Effector memory CD8-positive, alpha-beta T cell (primary cell): Measurements from ENCODE around the gene NDUFV2.
A peak's percentile ranks its signal among the peaks of the same experiment; 100 is the strongest.
"Not testable (repeated sequence)": the region's sequence is repeated elsewhere in the genome, so short reads cannot be mapped to it uniquely, and the experiment has no call there.

Experiments used
- ATAC-seq: fragments of 150-1000 bp; cut with Tn5 transposase; replicated peaks from 2 replicates; pipeline ENCODE4 v1.10.0; 2021; ENCODE audit warnings: mild to moderate bottlenecking, moderate library complexity
- DNase-seq, 3 experiments: peaks; one replicate each; pipeline ENCODE4 v3.0.0; 2021
- H3K27ac Mint-ChIP-seq, 2 donors: one replicate each; pipeline ENCODE4 v1.8.0; 2022; ENCODE audit warnings: mild to moderate bottlenecking in 2 of 2, mixed read lengths in 2 of 2, moderate library complexity in 2 of 2
- H3K27me3 Mint-ChIP-seq, 2 donors: one replicate each; pipeline ENCODE4 v1.8.0; 2022; ENCODE audit warnings: mixed read lengths in 2 of 2
- H3K36me3 Mint-ChIP-seq: one replicate; pipeline ENCODE4 v1.8.0; 2022; ENCODE audit warnings: mild to moderate bottlenecking, moderate library complexity, mixed read lengths; ENCODE audit not compliant: insufficient read depth
- H3K4me1 Mint-ChIP-seq, 2 donors: one replicate each; pipeline ENCODE4 v1.8.0; 2022; ENCODE audit warnings: low read depth in 2 of 2, mixed read lengths in 2 of 2
- H3K4me3 Mint-ChIP-seq, 2 donors: one replicate each; pipeline ENCODE4 v1.8.0; 2022; ENCODE audit warnings: mild to moderate bottlenecking in 2 of 2, mixed read lengths in 2 of 2, moderate library complexity in 2 of 2
- H3K9me3 Mint-ChIP-seq, 2 donors: one replicate each; pipeline ENCODE4 v1.8.0; 2022; ENCODE audit warnings: mixed read lengths in 2 of 2

The NDUFV2 gene

DNA sequence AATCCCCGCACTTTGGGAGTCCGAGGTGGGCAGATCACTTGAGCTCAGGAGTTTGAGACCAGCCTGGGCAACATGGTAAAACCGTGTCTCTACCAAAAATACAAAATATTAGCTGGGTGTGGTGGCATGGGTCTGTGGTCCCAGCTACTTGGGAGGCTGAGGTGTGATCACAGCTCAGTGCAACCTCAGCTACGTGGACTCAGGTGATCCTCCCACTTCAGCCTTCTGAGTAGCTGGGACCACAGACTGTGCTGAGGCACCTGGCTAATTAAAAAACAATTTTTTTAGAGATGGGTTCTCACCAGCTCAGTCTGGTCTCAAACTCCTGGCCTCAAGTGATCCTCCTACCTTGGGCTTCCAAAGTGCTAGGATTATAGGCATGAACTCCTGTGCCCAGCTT, 57.5 kb downstream of the NDUFV2 start:
- peaks cover 13% of the 10 kb centered on the region for H3K36me3 Mint-ChIP-seq

DNA sequence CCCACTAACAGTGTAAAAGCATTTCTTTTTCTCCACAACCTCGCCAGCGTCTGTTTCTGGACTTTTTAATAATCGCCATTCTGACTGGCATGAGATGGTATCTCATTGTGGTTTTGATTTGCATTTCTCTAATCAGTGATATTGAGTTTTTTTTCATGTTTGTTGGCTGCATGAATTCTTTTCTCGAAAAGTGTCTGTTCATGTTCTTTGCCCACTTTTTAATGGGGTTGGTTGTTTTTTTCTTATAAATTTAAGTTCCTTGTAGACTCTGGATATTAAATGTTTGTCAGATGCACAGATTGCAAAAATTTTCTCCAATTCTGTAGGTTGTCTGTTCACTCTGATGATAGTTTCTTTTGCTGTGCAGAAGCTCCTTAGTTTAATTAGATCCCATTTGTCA, 60.2 kb downstream of the NDUFV2 start:
- H3K27ac Mint-ChIP-seq, H3K27me3 Mint-ChIP-seq, DNase-seq, ATAC-seq: not testable (repeated sequence)
- Mint-ChIP-seq H3K36me3 (peaks cover 13% of the 10 kb centered on the region), H3K4me1 (peaks cover 36 to 56% of the 10 kb centered on the region in 2 donors), H3K4me3 (peak overlapping the region in 1 of 2 donors; percentile 20), H3K9me3 (peaks cover 11 to 20% of the 10 kb centered on the region in 2 donors)

More for the DNA sequence above, 57.5 kb downstream of the NDUFV2 start:
- peaks cover 42 to 72% of the 10 kb centered on the region in 2 donors for H3K4me1 Mint-ChIP-seq
- peak overlapping the region in 1 of 2 donors; percentile 36 for H3K27ac Mint-ChIP-seq
- peak overlapping the region in 1 of 2 donors; percentile 15 for H3K4me3 Mint-ChIP-seq
- peaks cover 10 to 17% of the 10 kb centered on the region in 2 donors for H3K9me3 Mint-ChIP-seq
- DNase-seq: no peak
- peak; percentile 87 for ATAC-seq
- no peaks in the 10 kb centered on the region for H3K27me3 Mint-ChIP-seq

- peak overlapping the region in 1 of 2 donors; percentile 16 for H3K4me3 Mint-ChIP-seq
- H3K4me1 Mint-ChIP-seq: peaks cover 39 to 55% of the 10 kb centered on the region in 2 donors
- H3K9me3 Mint-ChIP-seq: peaks cover 11 to 20% of the 10 kb centered on the region in 2 donors
- peaks cover 16% of the 10 kb centered on the region for H3K36me3 Mint-ChIP-seq
- peak overlapping the region in 1 of 2 donors; percentile 36 for H3K27ac Mint-ChIP-seq
- not testable (repeated sequence) for H3K27me3 Mint-ChIP-seq, DNase-seq, ATAC-seq
Measured at GRCh38 chr18:9164149-9164548, 61.6 kb downstream of the NDUFV2 start.

DNA sequence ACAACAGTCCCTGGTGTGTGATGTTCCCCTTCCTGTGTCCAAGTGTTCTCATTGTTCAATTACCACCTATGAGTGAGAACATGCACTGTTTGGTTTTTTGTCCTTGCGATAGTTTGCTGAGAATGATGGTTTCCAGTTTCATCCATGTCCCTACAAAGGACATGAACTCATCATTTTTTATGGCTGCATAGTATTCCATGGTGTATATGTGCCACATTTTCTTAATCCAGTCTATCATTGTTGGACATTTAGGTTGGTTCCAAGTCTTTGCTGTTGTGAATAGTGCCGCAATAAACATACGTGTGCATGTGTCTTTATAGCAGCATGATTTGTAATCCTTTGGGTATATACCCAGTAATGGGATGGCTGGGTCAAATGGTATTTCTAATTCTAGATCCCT, 63.4 kb downstream of the NDUFV2 start:
- H3K4me1 Mint-ChIP-seq: peaks cover 48 to 64% of the 10 kb centered on the region in 2 donors
- not testable (repeated sequence) for H3K27me3 Mint-ChIP-seq

DNA sequence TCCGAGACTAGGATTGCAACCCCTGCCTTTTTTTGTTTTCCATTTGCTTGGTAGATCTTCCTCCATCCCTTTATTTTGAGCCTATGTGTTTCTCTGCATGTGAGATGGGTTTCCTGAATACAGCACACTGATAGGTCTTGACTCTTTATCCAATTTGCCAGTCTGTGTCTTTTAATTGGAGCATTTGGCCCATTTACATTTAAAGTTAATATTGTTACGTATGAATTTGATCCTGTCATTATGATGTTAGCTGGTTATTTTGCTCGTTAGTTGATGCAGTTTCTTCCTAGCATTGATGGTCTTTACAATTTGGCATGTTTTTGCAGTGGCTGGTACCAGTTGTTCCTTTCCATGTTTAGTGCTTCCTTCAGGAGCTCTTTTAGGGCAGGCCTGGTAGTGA, 67.0 kb downstream of the NDUFV2 start:
- not testable (repeated sequence) for H3K27me3 Mint-ChIP-seq, H3K9me3 Mint-ChIP-seq, DNase-seq, ATAC-seq
- peak overlapping the region; percentile 62 to 66 for H3K27ac Mint-ChIP-seq
- H3K4me1 Mint-ChIP-seq: peaks cover 55 to 68% of the 10 kb centered on the region in 2 donors
- peak overlapping the region; percentile 43 to 52 for H3K4me3 Mint-ChIP-seq
- H3K36me3 Mint-ChIP-seq: peaks cover 20% of the 10 kb centered on the region

More for the DNA sequence above, 63.4 kb downstream of the NDUFV2 start:
- DNase-seq, H3K4me3 Mint-ChIP-seq, ATAC-seq, H3K36me3 Mint-ChIP-seq, H3K27ac Mint-ChIP-seq: not testable (repeated sequence)
- peaks cover 11 to 20% of the 10 kb centered on the region in 2 donors for H3K9me3 Mint-ChIP-seq

DNA sequence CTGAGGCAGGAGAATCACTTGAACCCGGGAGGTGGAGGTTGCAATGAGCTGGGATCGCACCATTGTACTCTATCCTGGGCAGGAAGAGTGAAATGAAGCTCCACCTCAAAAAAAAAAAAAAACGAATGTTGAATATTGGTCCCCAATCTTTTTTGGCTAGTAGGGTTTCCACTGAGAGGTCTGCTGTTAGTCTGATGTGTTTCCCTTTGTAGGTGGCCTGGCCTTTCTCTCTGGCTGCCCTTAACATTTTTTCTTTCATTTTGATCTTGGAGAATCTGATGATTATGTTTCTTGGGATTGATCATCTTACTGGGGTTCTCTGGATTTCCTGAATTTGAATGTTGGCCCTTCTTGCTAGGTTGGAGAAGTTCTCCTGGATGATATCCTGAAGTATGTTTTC, 69.4 kb downstream of the NDUFV2 start:
- Mint-ChIP-seq H3K4me3 (peak overlapping the region; percentile 43), H3K4me1 (peaks cover 54 to 73% of the 10 kb centered on the region in 2 donors), H3K27ac (peak overlapping the region in 1 of 2 donors; percentile 49), H3K36me3 (peaks cover 34% of the 10 kb centered on the region)
- not testable (repeated sequence) for DNase-seq, H3K9me3 Mint-ChIP-seq, ATAC-seq, H3K27me3 Mint-ChIP-seq

DNA sequence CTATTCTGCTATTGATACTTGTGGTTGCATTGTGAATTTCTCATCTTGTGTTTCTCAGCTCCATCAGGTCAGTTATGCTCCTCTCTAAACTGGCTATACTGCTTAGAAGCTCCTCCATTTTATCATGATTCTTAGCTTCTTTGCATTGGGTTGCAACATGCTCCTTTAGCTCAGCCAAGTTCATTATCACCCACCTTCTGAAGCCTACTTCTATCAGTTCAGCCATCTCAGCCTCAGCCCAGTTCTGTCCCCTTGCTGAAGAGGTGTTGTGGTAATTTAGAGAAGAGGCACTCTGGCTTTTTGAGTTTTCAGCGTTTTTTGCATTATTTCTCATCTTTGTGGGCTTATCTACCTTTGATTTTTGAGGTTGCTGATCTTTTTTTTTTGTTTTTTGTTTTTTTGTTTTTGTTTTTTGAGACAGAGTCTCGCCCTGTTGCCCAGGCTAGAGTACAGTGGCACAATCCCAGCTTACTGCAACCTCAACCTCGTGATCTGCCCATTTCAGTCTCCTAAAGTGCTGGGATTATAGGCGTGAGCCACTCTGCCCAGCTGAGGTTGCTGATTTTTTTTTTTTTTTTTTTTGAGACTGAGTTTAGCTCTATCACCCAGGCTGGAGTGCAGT, 70.1 kb downstream of the NDUFV2 start:
- Mint-ChIP-seq H3K36me3 (peaks cover 35% of the 10 kb centered on the region), H3K27me3 (no peaks in the 10 kb centered on the region), H3K4me1 (peaks cover 56 to 76% of the 10 kb centered on the region in 2 donors), H3K4me3 (peak overlapping the region; percentile 43), H3K27ac (peak overlapping the region in 1 of 2 donors; percentile 75), H3K9me3 (no peaks in the 10 kb centered on the region)
- ATAC-seq: no peak
- no peak for DNase-seq

DNA sequence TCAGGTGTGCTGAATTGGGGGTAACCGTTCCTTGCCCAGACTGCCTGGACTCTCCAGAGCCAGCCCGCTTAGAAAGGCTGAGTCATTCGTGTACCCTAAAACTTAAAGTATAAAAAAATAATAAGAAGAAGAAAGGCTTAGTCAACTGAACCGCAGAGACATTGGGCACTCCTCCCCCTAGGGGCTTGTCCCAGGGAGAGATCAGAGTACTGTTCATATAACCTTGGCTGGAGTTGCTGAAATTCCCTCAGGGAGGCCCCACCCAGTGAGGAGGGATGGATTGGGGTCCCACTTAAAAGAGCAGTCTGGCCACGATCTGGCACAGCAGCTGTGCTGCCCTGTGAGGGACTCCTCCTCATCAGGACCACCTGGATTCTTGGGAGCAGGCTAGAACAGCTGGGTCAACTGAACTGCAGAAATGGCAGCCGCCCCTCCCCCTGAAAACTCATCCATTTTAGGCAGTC, 71.3 kb downstream of the NDUFV2 start:
- ATAC-seq (peak; percentile 43), DNase-seq (no peak)
- Mint-ChIP-seq H3K27ac (peak overlapping the region; percentile 63 to 75), H3K36me3 (peaks cover 32% of the 10 kb centered on the region), H3K4me3 (peak overlapping the region in 1 of 2 donors; percentile 43), H3K4me1 (peaks cover 53 to 75% of the 10 kb centered on the region in 2 donors), H3K9me3 (no peaks in the 10 kb centered on the region), H3K27me3 (no peaks in the 10 kb centered on the region)

GRCh38 chr18:9174302-9174701, 71.8 kb downstream of the NDUFV2 start:
- peak; percentile 23 for ATAC-seq
- DNase-seq: no peak
- Mint-ChIP-seq H3K9me3 (no peaks in the 10 kb centered on the region), H3K4me1 (peaks cover 48 to 73% of the 10 kb centered on the region in 2 donors), H3K36me3 (peaks cover 32% of the 10 kb centered on the region), H3K27me3 (no peaks in the 10 kb centered on the region), H3K4me3 (peak overlapping the region in 1 of 2 donors; percentile 23), H3K27ac (peak overlapping the region; percentile 63 to 75)

- Mint-ChIP-seq H3K36me3 (peaks cover 32% of the 10 kb centered on the region), H3K4me1 (peaks cover 46 to 74% of the 10 kb centered on the region in 2 donors), H3K27me3 (no peaks in the 10 kb centered on the region), H3K27ac (peak overlapping the region; percentile 63 to 75), H3K9me3 (no peaks in the 10 kb centered on the region), H3K4me3 (peak overlapping the region in 1 of 2 donors; percentile 23)
- no peak for DNase-seq
- no peak for ATAC-seq
Measured at GRCh38 chr18:9175115-9175514, 72.6 kb downstream of the NDUFV2 start.

- no peak overlapping the region for H3K4me3 Mint-ChIP-seq
- H3K36me3 Mint-ChIP-seq: peaks cover 31% of the 10 kb centered on the region
- ATAC-seq: no peak
- H3K27ac Mint-ChIP-seq: no peak overlapping the region
- H3K4me1 Mint-ChIP-seq: peaks cover 39 to 74% of the 10 kb centered on the region in 2 donors
- DNase-seq: no peak
- no peaks in the 10 kb centered on the region for H3K9me3 Mint-ChIP-seq
- no peaks in the 10 kb centered on the region for H3K27me3 Mint-ChIP-seq
Measured at GRCh38 chr18:9177031-9177430, 74.5 kb downstream of the NDUFV2 start.

- peak overlapping the region; percentile 29 to 30 for H3K27ac Mint-ChIP-seq
- DNase-seq (no peak), ATAC-seq (no peak)
- peak overlapping the region in 1 of 2 donors; percentile 7 for H3K4me3 Mint-ChIP-seq
- peaks cover 35% of the 10 kb centered on the region for H3K36me3 Mint-ChIP-seq
- H3K27me3 Mint-ChIP-seq: no peaks in the 10 kb centered on the region
- H3K9me3 Mint-ChIP-seq: no peaks in the 10 kb centered on the region
- H3K4me1 Mint-ChIP-seq: peaks cover 35 to 69% of the 10 kb centered on the region in 2 donors
Measured at GRCh38 chr18:9177466-9177865, 75.0 kb downstream of the NDUFV2 start.

- Mint-ChIP-seq H3K4me1 (peaks cover 30 to 70% of the 10 kb centered on the region in 2 donors), H3K9me3 (no peaks in the 10 kb centered on the region), H3K4me3 (peak overlapping the region in 1 of 2 donors; percentile 17), H3K27ac (peak overlapping the region; percentile 29 to 30), H3K36me3 (peaks cover 40% of the 10 kb centered on the region), H3K27me3 (no peaks in the 10 kb centered on the region)
- no peak for DNase-seq
- no peak for ATAC-seq
Measured at GRCh38 chr18:9178557-9178956, 76.1 kb downstream of the NDUFV2 start.

DNA sequence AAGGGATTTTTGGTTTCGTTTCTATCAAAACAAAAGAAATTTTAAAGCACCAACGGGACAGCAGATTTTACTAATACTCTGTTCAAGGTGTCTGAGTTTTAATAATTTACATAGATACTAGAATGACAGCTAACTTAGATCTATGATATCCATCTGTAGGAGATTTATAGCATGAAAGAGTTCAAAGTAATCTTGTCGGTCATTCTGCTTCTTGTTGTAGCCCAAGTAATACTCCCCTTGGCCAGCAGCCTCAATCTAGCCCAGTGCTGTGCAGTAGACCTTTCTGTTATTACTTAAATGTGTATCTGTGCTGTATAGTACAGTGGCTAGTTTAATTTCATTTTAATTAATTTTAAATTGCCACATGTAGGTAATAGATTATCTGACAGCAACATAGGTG, 78.8 kb downstream of the NDUFV2 start:
- no peak for DNase-seq
- Mint-ChIP-seq H3K4me1 (peaks cover 34 to 71% of the 10 kb centered on the region in 2 donors), H3K9me3 (no peaks in the 10 kb centered on the region), H3K27me3 (no peaks in the 10 kb centered on the region), H3K27ac (peak overlapping the region; percentile 14 to 57), H3K4me3 (no peak overlapping the region), H3K36me3 (peaks cover 48% of the 10 kb centered on the region)
- ATAC-seq: no peak
